PC-9 (cell line): ENCODE measurements around the gene PDE4B. TPM values are rescaled to one million over a fixed set of nuclear protein-coding genes. Genes with fewer than 3 reads are reported as not detected.
A peak's percentile ranks its signal among the peaks of the same experiment; 100 is the strongest.
"Not testable (repeated sequence)": the region's sequence is repeated elsewhere in the genome, so short reads cannot be mapped to it uniquely, and the experiment has no call there.

Experiments used
- BruUV-seq: library from RNA; stranded (reverse); fragments of 400-500 nt; replicated peaks from 2 replicates; lab custom pipeline; 2021; lab: Mats Ljungman, UMichigan
- CTCF ChIA-PET: fragments of 300-600 bp; sonication (Branson Sonifier 250); formaldehyde crosslinking; loops from one replicate; lab custom pipeline; 2022; ENCODE audit warnings: antibody characterized with exemption; lab: Charles Lee
- POLR2A ChIA-PET: fragments of 300-600 bp; sonication (Branson Sonifier 250); formaldehyde crosslinking; loops from one replicate; lab custom pipeline; 2022; ENCODE audit warnings: antibody characterized with exemption; ENCODE audit not compliant: unreplicated experiment; lab: Charles Lee
- DNase-seq, 2 experiments: peaks; one replicate each; pipeline versions ENCODE4 v3.0.0 to v3.0.0-alpha.2; 2015 to 2022; ENCODE audit warnings: mixed read lengths in 1 of 2
- H2AFZ ChIP-seq: fragments of 200-600 bp; sonication (generic); 2 replicates; pipeline ENCODE4 v1.8.1; 2017; ENCODE audit warnings: antibody characterized with exemption
- H3F3A ChIP-seq: fragments of 200-600 bp; sonication (generic); 2 replicates; pipeline ENCODE4 v1.8.1; 2017; ENCODE audit warnings: antibody characterized with exemption, mild to moderate bottlenecking, low read depth; ENCODE audit not compliant: insufficient read depth
- H3K27ac ChIP-seq: fragments of 200-600 bp; sonication (generic); 2 replicates; pipeline ENCODE4 v1.6.1; 2016; ENCODE audit warnings: mixed run types
- H3K27me3 ChIP-seq: fragments of 200-600 bp; sonication (generic); 2 replicates; pipeline ENCODE4 v1.6.1; 2016; ENCODE audit warnings: low read depth, mixed run types; ENCODE audit not compliant: insufficient read depth
- H3K36me3 ChIP-seq: fragments of 200-600 bp; sonication (generic); 2 replicates; pipeline ENCODE4 v1.6.1; 2016; ENCODE audit warnings: low read depth, mixed run types
- H3K4me1 ChIP-seq: fragments of 200-600 bp; sonication (generic); replicated peaks from 2 replicates; pipeline ENCODE4 v1.6.1; 2016; ENCODE audit warnings: mixed run types; ENCODE audit not compliant: insufficient read depth
- H3K4me2 ChIP-seq: fragments of 200-600 bp; sonication (generic); 2 replicates; pipeline ENCODE4 v1.6.1; 2017; ENCODE audit warnings: mixed run types
- H3K4me3 ChIP-seq: fragments of 200-600 bp; sonication (generic); 2 replicates; pipeline ENCODE4 v1.6.1; 2016; ENCODE audit warnings: mixed run types
- H3K79me2 ChIP-seq: fragments of 200-600 bp; sonication (generic); 2 replicates; pipeline ENCODE4 v1.6.1; 2017; ENCODE audit warnings: low read depth, mixed run types
- H3K9me2 ChIP-seq: fragments of 200-600 bp; sonication (generic); 2 replicates; pipeline ENCODE4 v1.8.1; 2017; ENCODE audit warnings: mild to moderate bottlenecking; ENCODE audit not compliant: insufficient read depth
- H3K9me3 ChIP-seq: fragments of 200-600 bp; sonication (generic); 2 replicates; pipeline ENCODE4 v1.8.1; 2016; ENCODE audit warnings: low read depth; ENCODE audit not compliant: insufficient read depth
- H4K20me1 ChIP-seq: fragments of 200-600 bp; sonication (generic); 2 replicates; pipeline ENCODE4 v1.8.1; 2017; ENCODE audit not compliant: insufficient read depth
- CTCF ChIP-seq: fragments of 200-600 bp; sonication (generic); conservative IDR thresholded peaks from 2 replicates; pipeline ENCODE4 v1.6.1; 2017; ENCODE audit warnings: mixed run types, antibody characterized with exemption, mild to moderate bottlenecking, moderate library complexity
- EZH2 ChIP-seq: fragments of 200-600 bp; sonication (generic); IDR thresholded peaks from 2 replicates; pipeline ENCODE4 v1.8.0; 2017; ENCODE audit warnings: antibody characterized with exemption, low read depth
- intact Hi-C: fragments of 100-400 bp; cut with micrococcal nuclease; formaldehyde crosslinking; loops from one replicate; pipeline ENCODE4 v1.10.0; 2022; ENCODE audit not compliant: unreplicated experiment
- total RNA-seq: library from RNA; stranded (reverse); gene quantifications from 2 replicates; pipeline ENCODE4 v1.2.3, GENCODE V29; 2021

Gene PDE4B
- total RNA-seq, 1 experiment from 2014 or later = 1.3 TPM

DNA sequence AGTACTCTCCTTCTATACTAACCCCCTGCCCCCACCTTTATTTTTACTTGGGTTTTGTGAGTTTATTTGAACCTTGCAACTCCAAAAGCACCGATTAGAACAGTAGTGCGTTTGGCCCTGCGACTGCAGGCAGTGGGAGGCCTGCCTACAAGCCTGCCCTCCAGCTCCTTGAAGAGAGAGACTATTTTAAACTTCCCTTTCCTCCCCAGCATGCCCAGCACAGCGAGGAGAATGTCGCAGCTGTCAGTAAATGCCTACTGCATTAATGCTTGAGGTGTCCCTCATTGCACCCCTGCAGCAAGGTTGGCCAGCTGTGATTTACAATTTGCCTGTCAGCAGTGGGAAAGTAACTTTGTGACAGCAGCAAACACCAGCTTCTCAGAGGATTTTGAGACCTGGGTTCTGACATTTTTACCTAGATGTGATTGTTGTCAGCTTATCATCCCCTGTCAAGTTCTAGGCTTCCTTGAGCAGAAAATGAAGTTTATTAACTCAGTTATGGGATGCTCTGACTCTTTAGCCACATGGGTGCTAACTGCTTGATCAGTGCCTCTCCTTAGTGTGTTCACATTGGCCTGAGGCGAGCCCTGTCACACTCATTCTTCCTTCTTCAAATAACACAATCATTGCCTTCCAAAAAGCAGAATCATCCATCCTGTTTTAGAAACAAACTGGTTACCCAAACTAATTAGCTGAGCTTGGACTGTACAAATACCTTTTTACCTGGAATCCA, 170.6 kb downstream of the PDE4B start:
- Histone ChIP-seq H3K4me2 (0 out of 2 replicates have a peak overlapping the region, but pooled peaks have one; percentile 29), H3K4me1 (no peaks in the 10 kb centered on the region), H3K9me3 (no peaks in the 10 kb centered on the region), H3K36me3 (no peaks in the 10 kb centered on the region), H3K79me2 (no peaks in the 10 kb centered on the region), H3K4me3 (no peak overlapping the region), H3F3A (no peaks in the 10 kb centered on the region), H4K20me1 (no peaks in the 10 kb centered on the region), H3K27me3 (no peaks in the 10 kb centered on the region), H3K27ac (no peak overlapping the region), H3K9me2 (no peaks in the 10 kb centered on the region), H2AFZ (no peak overlapping the region)
- no peak for TF ChIP-seq EZH2
- no peak for TF ChIP-seq CTCF
- POLR2A ChIA-PET = no interaction called here
- CTCF ChIA-PET = no interaction called here
- no TSS peak for BruUV-seq
- intact Hi-C loops = no loop called here
- no peak for DNase-seq

GRCh38 chr1:65964123-65964522, 171.4 kb downstream of the PDE4B start:
- H3K36me3 ChIP-seq = no peaks in the 10 kb centered on the region
- TF ChIP-seq CTCF = no peak
- no peak for TF ChIP-seq EZH2
- no peak overlapping the region for H2AFZ ChIP-seq
- H3K9me3 ChIP-seq = no peaks in the 10 kb centered on the region
- no peak overlapping the region for H3K4me3 ChIP-seq
- no peaks in the 10 kb centered on the region for H3K27me3 ChIP-seq
- no TSS peak for BruUV-seq
- intact Hi-C loops = no loop called here
- ChIA-PET CTCF (no interaction called here), POLR2A (no interaction called here)
- no peaks in the 10 kb centered on the region for H4K20me1 ChIP-seq
- no peak overlapping the region for H3K4me2 ChIP-seq
- H3K4me1 ChIP-seq = no peaks in the 10 kb centered on the region
- H3K79me2 ChIP-seq = no peaks in the 10 kb centered on the region
- no peaks in the 10 kb centered on the region for H3F3A ChIP-seq
- H3K9me2 ChIP-seq = no peaks in the 10 kb centered on the region
- H3K27ac ChIP-seq = no peak overlapping the region
- DNase-seq = no peak

- H3K4me2 ChIP-seq = no peak overlapping the region
- no peaks in the 10 kb centered on the region for H3K9me3 ChIP-seq
- H3K9me2 ChIP-seq = no peaks in the 10 kb centered on the region
- no peak for TF ChIP-seq CTCF
- no peak for TF ChIP-seq EZH2
- no peaks in the 10 kb centered on the region for H3K4me1 ChIP-seq
- DNase-seq = no peak
- H3K27me3 ChIP-seq = no peaks in the 10 kb centered on the region
- H3K4me3 ChIP-seq = no peak overlapping the region
- H3K36me3 ChIP-seq = no peaks in the 10 kb centered on the region
- intact Hi-C loops = no loop called here
- H3K27ac ChIP-seq = no peak overlapping the region
- POLR2A ChIA-PET = no interaction called here
- H3F3A ChIP-seq = no peaks in the 10 kb centered on the region
- no peak overlapping the region for H2AFZ ChIP-seq
- H4K20me1 ChIP-seq = no peaks in the 10 kb centered on the region
- no TSS peak for BruUV-seq
- CTCF ChIA-PET = no interaction called here
- no peaks in the 10 kb centered on the region for H3K79me2 ChIP-seq
Observed at GRCh38 chr1:65965112-65965996, 172.7 kb downstream of the PDE4B start.

DNA sequence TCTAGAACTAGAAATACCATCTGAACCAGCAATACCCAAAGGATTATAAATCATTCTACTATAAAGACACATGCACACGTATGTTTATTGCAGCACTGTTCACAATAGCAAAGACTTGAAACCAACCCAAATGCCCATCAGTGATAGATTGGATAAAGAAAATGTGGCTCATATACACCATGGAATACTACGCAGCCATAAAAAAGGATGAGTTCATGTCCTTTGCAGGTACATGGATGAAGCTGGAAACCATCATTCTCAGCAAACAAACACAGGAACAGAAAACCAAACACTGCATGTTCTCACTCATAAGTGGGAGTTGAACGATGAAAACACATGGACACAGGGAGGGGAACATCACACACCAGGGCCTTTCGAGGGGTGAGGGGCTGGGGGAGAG, 174.8 kb downstream of the PDE4B start:
- H2AFZ ChIP-seq, H3K9me2 ChIP-seq, BruUV-seq, H3K36me3 ChIP-seq, H4K20me1 ChIP-seq, H3K27me3 ChIP-seq, POLR2A ChIA-PET, DNase-seq, H3K4me2 ChIP-seq, H3K27ac ChIP-seq, H3K4me1 ChIP-seq, H3K9me3 ChIP-seq, H3K79me2 ChIP-seq, CTCF ChIA-PET, intact Hi-C loops, H3K4me3 ChIP-seq, H3F3A ChIP-seq: not testable (repeated sequence)
